ENCODE data around the gene CAMK2D.

The CAMK2D gene

GRCh38 chr4:113433536-113434246 lies 327.8 kb downstream of the CAMK2D start:
- H3K4me3 Mint-ChIP-seq: no peak overlapping the region
- H3K27ac Mint-ChIP-seq: no peak overlapping the region
- peaks cover 25 to 33% of the 10 kb centered on the region in 2 donors for H3K27me3 Mint-ChIP-seq
- ATAC-seq (replicated peaks) (no peak), DNase-seq (no peak)
- no peaks in the 10 kb centered on the region for H3K9me3 Mint-ChIP-seq
- peaks cover 0 to 5% of the 10 kb centered on the region in 2 donors for H3K4me1 Mint-ChIP-seq (ENCODE audit: low read depth in 2 of 2)
- no peaks in the 10 kb centered on the region for H3K36me3 Mint-ChIP-seq (ENCODE audit: insufficient read depth)

GRCh38 chr4:113433116-113433515 lies 328.4 kb downstream of the CAMK2D start:
- DNase-seq: no peak
- ATAC-seq (replicated peaks): no peak
- H3K4me1 Mint-ChIP-seq (ENCODE audit: low read depth in 2 of 2): peaks cover 0 to 5% of the 10 kb centered on the region in 2 donors
- peaks cover 25 to 33% of the 10 kb centered on the region in 2 donors for H3K27me3 Mint-ChIP-seq
- H3K27ac Mint-ChIP-seq: no peak overlapping the region
- no peaks in the 10 kb centered on the region for H3K9me3 Mint-ChIP-seq
- no peak overlapping the region for H3K4me3 Mint-ChIP-seq
- H3K36me3 Mint-ChIP-seq (ENCODE audit: insufficient read depth): no peaks in the 10 kb centered on the region

- Mint-ChIP-seq H3K4me3 (no peak overlapping the region), H3K4me1 (ENCODE audit: low read depth in 2 of 2) (no peaks in the 10 kb centered on the region), H3K27me3 (peaks cover 8 to 11% of the 10 kb centered on the region in 2 donors), H3K27ac (no peak overlapping the region), H3K9me3 (no peaks in the 10 kb centered on the region), H3K36me3 (ENCODE audit: insufficient read depth) (no peaks in the 10 kb centered on the region)
- DNase-seq (no peak), ATAC-seq (replicated peaks) (no peak)
Observed at GRCh38 chr4:113423631-113424030, 337.9 kb downstream of the CAMK2D start.

- DNase-seq: no peak
- H3K27me3 Mint-ChIP-seq: peaks cover 25 to 38% of the 10 kb centered on the region in 2 donors
- no peaks in the 10 kb centered on the region for H3K4me1 Mint-ChIP-seq (ENCODE audit: low read depth in 2 of 2)
- H3K27ac Mint-ChIP-seq: no peak overlapping the region
- ATAC-seq (replicated peaks): no peak
- H3K4me3 Mint-ChIP-seq: no peak overlapping the region
- H3K9me3 Mint-ChIP-seq: no peaks in the 10 kb centered on the region
- no peaks in the 10 kb centered on the region for H3K36me3 Mint-ChIP-seq (ENCODE audit: insufficient read depth)
Observed at GRCh38 chr4:113420938-113421337, 340.6 kb downstream of the CAMK2D start.

GRCh38 chr4:113419631-113420030 lies 341.9 kb downstream of the CAMK2D start:
- peaks cover 25 to 45% of the 10 kb centered on the region in 2 donors for H3K27me3 Mint-ChIP-seq
- no peak overlapping the region for H3K27ac Mint-ChIP-seq
- H3K36me3 Mint-ChIP-seq (ENCODE audit: insufficient read depth): no peaks in the 10 kb centered on the region
- ATAC-seq (replicated peaks) (no peak), DNase-seq (no peak)
- no peaks in the 10 kb centered on the region for H3K9me3 Mint-ChIP-seq
- no peaks in the 10 kb centered on the region for H3K4me1 Mint-ChIP-seq (ENCODE audit: low read depth in 2 of 2)
- H3K4me3 Mint-ChIP-seq: no peak overlapping the region

GRCh38 chr4:113411496-113411938 lies 350.0 kb downstream of the CAMK2D start:
- no peaks in the 10 kb centered on the region for H3K9me3 Mint-ChIP-seq

GRCh38 chr4:113410686-113411085 lies 350.9 kb downstream of the CAMK2D start:
- H3K4me3 Mint-ChIP-seq: no peak overlapping the region
- ATAC-seq (replicated peaks) (no peak), DNase-seq (no peak)
- H3K9me3 Mint-ChIP-seq: no peaks in the 10 kb centered on the region
- no peak overlapping the region for H3K27ac Mint-ChIP-seq
- H3K27me3 Mint-ChIP-seq: peaks cover 21 to 33% of the 10 kb centered on the region in 2 donors
- H3K36me3 Mint-ChIP-seq (ENCODE audit: insufficient read depth): no peaks in the 10 kb centered on the region
- H3K4me1 Mint-ChIP-seq (ENCODE audit: low read depth in 2 of 2): no peaks in the 10 kb centered on the region

More at GRCh38 chr4:113411496-113411938, 350.0 kb downstream of the CAMK2D start:
- Mint-ChIP-seq H3K4me3 (no peak overlapping the region), H3K27ac (no peak overlapping the region), H3K36me3 (ENCODE audit: insufficient read depth) (no peaks in the 10 kb centered on the region), H3K27me3 (peaks cover 21 to 42% of the 10 kb centered on the region in 2 donors), H3K4me1 (ENCODE audit: low read depth in 2 of 2) (no peaks in the 10 kb centered on the region)
- ATAC-seq (replicated peaks) (no peak), DNase-seq (no peak)

GRCh38 chr4:113409181-113409580 lies 352.4 kb downstream of the CAMK2D start:
- ATAC-seq (replicated peaks) (no peak), DNase-seq (no peak)
- H3K27ac Mint-ChIP-seq: no peak overlapping the region
- no peaks in the 10 kb centered on the region for H3K36me3 Mint-ChIP-seq (ENCODE audit: insufficient read depth)
- H3K4me3 Mint-ChIP-seq: no peak overlapping the region
- H3K4me1 Mint-ChIP-seq (ENCODE audit: low read depth in 2 of 2): no peaks in the 10 kb centered on the region
- H3K27me3 Mint-ChIP-seq: peaks cover 21 to 29% of the 10 kb centered on the region in 2 donors
- H3K9me3 Mint-ChIP-seq: no peaks in the 10 kb centered on the region

GRCh38 chr4:113407409-113407808 lies 354.1 kb downstream of the CAMK2D start:
- H3K4me3 Mint-ChIP-seq: no peak overlapping the region
- DNase-seq (no peak), ATAC-seq (replicated peaks) (no peak)
- H3K4me1 Mint-ChIP-seq (ENCODE audit: low read depth in 2 of 2): no peaks in the 10 kb centered on the region
- H3K9me3 Mint-ChIP-seq: no peaks in the 10 kb centered on the region
- no peak overlapping the region for H3K27ac Mint-ChIP-seq
- H3K27me3 Mint-ChIP-seq: peaks cover 21 to 24% of the 10 kb centered on the region in 2 donors
- no peaks in the 10 kb centered on the region for H3K36me3 Mint-ChIP-seq (ENCODE audit: insufficient read depth)

GRCh38 chr4:113406723-113407016 lies 354.9 kb downstream of the CAMK2D start:
- ATAC-seq (replicated peaks): no peak
- DNase-seq: no peak
- Mint-ChIP-seq H3K27ac (no peak overlapping the region), H3K9me3 (no peaks in the 10 kb centered on the region), H3K36me3 (ENCODE audit: insufficient read depth) (no peaks in the 10 kb centered on the region), H3K27me3 (peaks cover 16 to 17% of the 10 kb centered on the region in 2 donors), H3K4me1 (ENCODE audit: low read depth in 2 of 2) (no peaks in the 10 kb centered on the region), H3K4me3 (no peak overlapping the region)

GRCh38 chr4:113405874-113406722 lies 355.4 kb downstream of the CAMK2D start:
- Mint-ChIP-seq H3K9me3 (no peaks in the 10 kb centered on the region), H3K36me3 (ENCODE audit: insufficient read depth) (no peaks in the 10 kb centered on the region), H3K4me3 (no peak overlapping the region), H3K27ac (no peak overlapping the region), H3K4me1 (ENCODE audit: low read depth in 2 of 2) (no peaks in the 10 kb centered on the region), H3K27me3 (peaks cover 11 to 12% of the 10 kb centered on the region in 2 donors)
- no peak for DNase-seq
- ATAC-seq (replicated peaks): no peak

- H3K36me3 Mint-ChIP-seq (ENCODE audit: insufficient read depth): no peaks in the 10 kb centered on the region
- H3K27me3 Mint-ChIP-seq: peaks cover 8 to 10% of the 10 kb centered on the region in 2 donors
- no peak overlapping the region for H3K4me3 Mint-ChIP-seq
- ATAC-seq (replicated peaks): no peak
- H3K27ac Mint-ChIP-seq: no peak overlapping the region
- H3K9me3 Mint-ChIP-seq: no peaks in the 10 kb centered on the region
- no peaks in the 10 kb centered on the region for H3K4me1 Mint-ChIP-seq (ENCODE audit: low read depth in 2 of 2)
- DNase-seq: no peak
Observed at GRCh38 chr4:113404841-113405240, 356.7 kb downstream of the CAMK2D start.

- Mint-ChIP-seq H3K27me3 (peaks cover under 1 to 3% of the 10 kb centered on the region in 2 donors), H3K4me3 (no peak overlapping the region), H3K4me1 (ENCODE audit: low read depth in 2 of 2) (no peaks in the 10 kb centered on the region), H3K36me3 (ENCODE audit: insufficient read depth) (no peaks in the 10 kb centered on the region), H3K27ac (no peak overlapping the region), H3K9me3 (no peaks in the 10 kb centered on the region)
- ATAC-seq (replicated peaks) (no peak), DNase-seq (no peak)
Observed at GRCh38 chr4:113404167-113404571, 357.4 kb downstream of the CAMK2D start.
